LNCaP clone FGC (cell line): ENCODE results near the gene ADAD2.

Experiments used
- DNase-seq: peaks from one replicate; pipeline ENCODE4 v3.0.0-alpha.2; 2011; ENCODE audit warnings: low read depth
- H3K4me3 ChIP-seq: 2 replicates; pipeline ENCODE4 v1.5.1; 2011; ENCODE audit warnings: mild to moderate bottlenecking, low read depth, low read length, control low read depth
- CTCF ChIP-seq: IDR thresholded peaks from 2 replicates; pipeline ENCODE4 v1.5.1; 2012; ENCODE audit warnings: mild to moderate bottlenecking; ENCODE audit not compliant: control insufficient read depth, insufficient read depth; ENCODE audit errors: extremely low read depth

ADAD2 gene

GRCh38 chr16:84153660-84154214 is 37.2 kb upstream of the ADAD2 start:
- no peak for DNase-seq
- no peak overlapping the region for H3K4me3 ChIP-seq
- no peak for TF ChIP-seq CTCF

- no peak overlapping the region for H3K4me3 ChIP-seq
- TF ChIP-seq CTCF, result no peak
- DNase-seq, result no peak
Observed at GRCh38 chr16:84155226-84155625, 35.7 kb upstream of the ADAD2 start.

- no peak for DNase-seq
- TF ChIP-seq CTCF, result no peak
Observed at GRCh38 chr16:84155771-84156170, 35.2 kb upstream of the ADAD2 start.

GRCh38 chr16:84156342-84156784 is 34.6 kb upstream of the ADAD2 start:
- no peak for DNase-seq
- H3K4me3 ChIP-seq, result no peak overlapping the region
- no peak for TF ChIP-seq CTCF

More at GRCh38 chr16:84155771-84156170, 35.2 kb upstream of the ADAD2 start:
- H3K4me3 ChIP-seq, result no peak overlapping the region

- no peak for TF ChIP-seq CTCF
- DNase-seq, result no peak
- no peak overlapping the region for H3K4me3 ChIP-seq
Observed at GRCh38 chr16:84159007-84159406, 31.9 kb upstream of the ADAD2 start.

- TF ChIP-seq CTCF, result no peak
- DNase-seq, result no peak
- H3K4me3 ChIP-seq, result no peak overlapping the region
Observed at GRCh38 chr16:84159800-84160199, 31.2 kb upstream of the ADAD2 start.

GRCh38 chr16:84161037-84161436 is 29.9 kb upstream of the ADAD2 start:
- no peak overlapping the region for H3K4me3 ChIP-seq
- no peak for TF ChIP-seq CTCF
- no peak for DNase-seq
